Heart left ventricle (tissue), 13 donors: Measurements from ENCODE around the gene KCNA1.

Experiments
- POLR2A ChIP-seq, 2 donors: fragments of 450-650 bp; IDR thresholded peaks; one replicate each; pipeline ENCODE4 v1.6.1; 2017; ENCODE audit warnings: antibody characterized with exemption in 2 of 2, mild to moderate bottlenecking in 2 of 2, moderate library complexity in 2 of 2
- TF ChIP-seq, protein P1 (sequence below), 12 donors: fragments of 200-600 bp; sonication (generic) in 4 of 12; IDR thresholded peaks; one replicate each; pipeline versions ENCODE4 v1.5.0 to v1.8.0; 2018 to 2022; ENCODE audit warnings: antibody characterized with exemption in 12 of 12, mild to moderate bottlenecking in 5 of 12
- donor health status: ischemic (EF 13 %, LVEDD 7.1; RV severe dilation, severe dysfunction).
- donor health status: DM: no; HTN: yes; CAD: no.
- donor health status: DM: no; HTN: no; CAD: no.
- donor health status: ischemic (EF 25% LVEDD 6.9; RV normal size, moderate dysfunction).
- donor health status: ischemic (EF 25% LVEDD 5.7; RV mildly dilated, moderate dysfunction).
- donor health status: ischemic (EF 35%, LVEDD 5.7; RV mildly dilated, moderate dysfunction).
- donor health status: nonischemic (EF 11% LVEDD 7.7; RV severe dilation, severe dysfunction).
- donor health status: DM: yes; HTN: yes; CAD: no.
- donor health status: PGD.
- donor health status: ischemic (EF 29% LVEDD 5.4; RV normal size, mild dysfunction).
- donor health status: nonischemic (EF 23%, LVEDD 6.1; RV moderate dilation, normal function).

DNA sequence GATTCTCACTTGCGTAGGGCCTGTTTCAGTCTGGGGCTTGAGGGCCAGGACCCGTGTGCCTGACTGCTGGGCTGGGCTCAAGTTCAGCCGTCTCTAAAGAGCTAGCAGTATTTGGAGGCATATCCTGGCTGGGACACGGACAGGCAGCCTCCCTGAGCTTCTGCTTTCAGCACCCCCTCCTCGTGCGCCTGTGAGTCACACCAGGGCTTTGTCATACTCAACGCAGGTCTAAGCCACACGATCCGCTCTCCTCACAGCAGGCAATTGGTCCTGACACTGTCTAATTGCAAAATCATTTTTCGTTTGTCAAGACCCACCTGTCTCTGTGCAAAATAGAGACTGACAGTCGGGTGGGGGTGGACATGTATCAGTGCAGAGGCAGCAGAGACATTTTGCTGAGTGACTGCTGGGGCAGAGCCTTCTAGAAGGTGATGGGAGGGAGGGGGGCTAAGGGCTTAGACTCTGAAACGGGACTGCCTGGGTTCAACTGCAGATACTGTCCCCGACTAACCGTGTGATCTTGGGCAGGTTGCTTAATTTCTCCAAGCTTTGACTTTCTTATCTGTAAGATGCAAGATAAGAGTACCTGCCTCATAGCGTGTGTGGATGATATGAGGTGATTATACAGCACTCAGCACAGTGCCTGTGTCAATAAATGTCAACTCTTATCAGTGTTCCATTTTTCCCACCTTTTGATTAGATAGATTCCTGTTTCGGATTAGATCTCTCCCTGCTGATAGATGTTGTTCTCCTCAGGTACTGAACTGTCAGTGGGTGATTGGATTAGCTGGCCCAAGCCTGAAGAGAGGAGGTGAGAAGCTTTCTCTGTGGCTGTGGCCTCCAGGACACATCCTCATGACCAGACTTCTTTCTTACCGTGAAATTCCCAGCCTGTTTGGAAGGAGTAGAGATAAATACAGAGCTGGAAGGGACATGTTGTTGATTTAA lies 53.1 kb downstream of the KCNA1 start:
- TF ChIP-seq, protein P1, sequence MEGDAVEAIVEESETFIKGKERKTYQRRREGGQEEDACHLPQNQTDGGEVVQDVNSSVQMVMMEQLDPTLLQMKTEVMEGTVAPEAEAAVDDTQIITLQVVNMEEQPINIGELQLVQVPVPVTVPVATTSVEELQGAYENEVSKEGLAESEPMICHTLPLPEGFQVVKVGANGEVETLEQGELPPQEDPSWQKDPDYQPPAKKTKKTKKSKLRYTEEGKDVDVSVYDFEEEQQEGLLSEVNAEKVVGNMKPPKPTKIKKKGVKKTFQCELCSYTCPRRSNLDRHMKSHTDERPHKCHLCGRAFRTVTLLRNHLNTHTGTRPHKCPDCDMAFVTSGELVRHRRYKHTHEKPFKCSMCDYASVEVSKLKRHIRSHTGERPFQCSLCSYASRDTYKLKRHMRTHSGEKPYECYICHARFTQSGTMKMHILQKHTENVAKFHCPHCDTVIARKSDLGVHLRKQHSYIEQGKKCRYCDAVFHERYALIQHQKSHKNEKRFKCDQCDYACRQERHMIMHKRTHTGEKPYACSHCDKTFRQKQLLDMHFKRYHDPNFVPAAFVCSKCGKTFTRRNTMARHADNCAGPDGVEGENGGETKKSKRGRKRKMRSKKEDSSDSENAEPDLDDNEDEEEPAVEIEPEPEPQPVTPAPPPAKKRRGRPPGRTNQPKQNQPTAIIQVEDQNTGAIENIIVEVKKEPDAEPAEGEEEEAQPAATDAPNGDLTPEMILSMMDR (IDR thresholded peaks at IDR 0.05) = no peak
- no peak for TF ChIP-seq POLR2A (IDR thresholded peaks at IDR 0.05)
